GM12875 (cell line): Measurements from ENCODE around the gene POU2F2.
"Not testable (repeated sequence)": the region's sequence is repeated elsewhere in the genome, so short reads cannot be mapped to it uniquely, and the experiment has no call there.

Experiments
- H3K4me3 ChIP-seq: one replicate; pipeline ENCODE4 v1.5.1; 2011; ENCODE audit warnings: low read depth, low read length, control low read depth
- CTCF ChIP-seq: IDR thresholded peaks from 2 replicates; pipeline ENCODE4 v1.5.1; 2011; ENCODE audit warnings: low read depth, mild to moderate bottlenecking, control low read depth, inconsistent platforms, low read length, moderate library complexity, borderline replicate concordance; ENCODE audit not compliant: insufficient read depth

POU2F2 gene

GRCh38 chr19:42111384-42111783 is 20.9 kb downstream of the POU2F2 start:
- H3K4me3 ChIP-seq: no peak overlapping the region
- TF ChIP-seq CTCF: no peak

DNA sequence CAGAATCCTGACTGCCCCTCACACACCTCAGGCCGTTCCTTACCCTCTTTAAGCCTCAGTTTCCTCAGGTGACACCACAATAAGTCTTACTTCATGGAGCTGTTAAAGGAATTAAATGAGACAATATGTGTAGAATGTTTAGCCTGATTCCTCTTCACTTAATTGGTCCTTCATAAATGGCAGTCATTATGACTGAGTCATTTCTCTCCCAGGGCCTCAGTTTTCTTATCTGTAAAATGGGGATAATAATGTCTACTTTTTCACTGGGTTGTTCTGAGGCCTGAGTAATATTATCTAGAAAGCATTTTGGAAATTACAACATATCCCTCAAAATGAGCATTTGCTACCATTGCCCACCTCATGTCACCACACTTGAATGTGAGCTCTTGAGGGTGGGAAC is 21.6 kb downstream of the POU2F2 start:
- no peak for TF ChIP-seq CTCF
- H3K4me3 ChIP-seq: no peak overlapping the region

DNA sequence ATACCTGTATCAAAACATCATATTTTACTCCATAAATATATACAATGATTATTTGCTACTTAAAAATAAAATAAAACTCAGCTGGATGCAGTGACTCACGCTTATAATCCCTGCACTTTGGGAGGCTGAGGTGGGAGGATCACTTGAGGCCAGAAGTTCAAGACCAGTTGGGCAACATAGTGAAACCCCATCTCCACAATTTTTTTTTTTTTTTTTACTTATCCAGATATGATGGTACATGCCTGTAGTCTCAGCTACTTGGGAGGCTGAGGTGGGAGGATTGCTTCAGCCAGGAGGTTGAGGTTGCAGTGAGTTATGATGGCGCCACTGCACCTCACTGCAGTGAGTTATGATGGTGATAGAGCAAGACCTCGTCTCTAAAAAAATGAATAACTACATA is 22.4 kb downstream of the POU2F2 start:
- H3K4me3 ChIP-seq: no peak overlapping the region
- no peak for TF ChIP-seq CTCF

- H3K4me3 ChIP-seq: no peak overlapping the region
- TF ChIP-seq CTCF: peak; percentile 99
Measured at GRCh38 chr19:42108527-42109389, 23.5 kb downstream of the POU2F2 start.

GRCh38 chr19:42105368-42105767 is 26.9 kb downstream of the POU2F2 start:
- TF ChIP-seq CTCF: no peak
- H3K4me3 ChIP-seq: no peak overlapping the region

GRCh38 chr19:42102877-42103276 is 29.4 kb downstream of the POU2F2 start:
- no peak overlapping the region for H3K4me3 ChIP-seq
- TF ChIP-seq CTCF: no peak

DNA sequence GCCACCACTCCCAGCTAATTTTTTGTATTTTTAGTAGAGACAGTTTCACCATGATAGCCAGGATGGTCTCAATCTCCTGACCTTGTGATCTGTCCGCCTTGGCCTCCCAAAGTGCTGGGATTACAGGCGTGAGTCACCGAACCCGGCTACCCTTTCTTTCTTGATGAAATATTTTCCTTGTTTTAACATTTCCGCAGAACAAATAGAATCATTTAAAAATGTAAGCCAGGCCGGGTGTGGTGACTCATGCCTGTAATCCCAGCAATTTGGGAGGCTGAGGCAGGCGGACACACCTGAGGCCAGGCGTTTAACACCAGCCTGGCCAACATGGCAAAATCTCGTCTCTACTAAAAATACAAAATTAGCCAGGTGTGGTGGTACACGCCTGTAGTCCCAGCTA is 32.0 kb downstream of the POU2F2 start:
- H3K4me3 ChIP-seq: not testable (repeated sequence)
